WERI-Rb-1 (cell line): ENCODE measurements around the gene DKKL1.

Experiments used
- DNase-seq: peaks from one replicate; pipeline ENCODE4 v3.0.0-alpha.2; 2020
- H3K27ac ChIP-seq: fragments of 250-450 bp; sonication (Bioruptor Pico); 2 replicates; pipeline ENCODE4 v1.5.1; 2020; ENCODE audit warnings: mild to moderate bottlenecking, moderate library complexity
- H3K27me3 ChIP-seq: fragments of 250-450 bp; sonication (Bioruptor Pico); 2 replicates; pipeline ENCODE4 v1.5.1; 2021; ENCODE audit warnings: mild to moderate bottlenecking, low read depth, moderate library complexity; ENCODE audit not compliant: insufficient read depth, severe bottlenecking
- H3K36me3 ChIP-seq: fragments of 250-450 bp; sonication (Bioruptor Pico); 2 replicates; pipeline ENCODE4 v1.5.1; 2020; ENCODE audit warnings: mild to moderate bottlenecking, moderate library complexity
- H3K4me3 ChIP-seq: 2 replicates; pipeline ENCODE4 v1.5.1; 2011; ENCODE audit warnings: low read depth, mild to moderate bottlenecking, control low read depth, low read length
- H3K9me3 ChIP-seq: fragments of 250-450 bp; sonication (Bioruptor Pico); 2 replicates; pipeline ENCODE4 v1.5.1; 2021; ENCODE audit warnings: mild to moderate bottlenecking, moderate library complexity; ENCODE audit not compliant: severe bottlenecking
- CTCF ChIP-seq: IDR thresholded peaks from 2 replicates; pipeline ENCODE4 v1.5.1; 2011; ENCODE audit warnings: low read depth, mild to moderate bottlenecking, control low read depth, inconsistent platforms, low read length

Gene DKKL1

GRCh38 chr19:49357186-49357585, 6.5 kb upstream of the DKKL1 start:
- peaks cover 26% of the 10 kb centered on the region for H3K36me3 ChIP-seq

GRCh38 chr19:49359851-49360820, 3.5 kb upstream of the DKKL1 start:
- Histone ChIP-seq H3K4me3 (no peak overlapping the region), H3K9me3 (no peaks in the 10 kb centered on the region), H3K27me3 (no peaks in the 10 kb centered on the region), H3K27ac (no peak overlapping the region), H3K36me3 (peaks cover 18% of the 10 kb centered on the region)
- TF ChIP-seq CTCF: no peak
- DNase-seq: no peak

More at GRCh38 chr19:49357186-49357585, 6.5 kb upstream of the DKKL1 start:
- TF ChIP-seq CTCF: no peak
- DNase-seq: no peak
- no peak overlapping the region for H3K4me3 ChIP-seq
- H3K9me3 ChIP-seq: no peaks in the 10 kb centered on the region
- H3K27ac ChIP-seq: no peak overlapping the region
- no peaks in the 10 kb centered on the region for H3K27me3 ChIP-seq

- Histone ChIP-seq H3K36me3 (peaks cover 14% of the 10 kb centered on the region; the same call in 1 of the 2 replicates), H3K4me3 (peak overlapping the region; percentile 87), H3K27me3 (no peaks in the 10 kb centered on the region), H3K9me3 (no peaks in the 10 kb centered on the region), H3K27ac (peak overlapping the region; percentile 81)
- DNase-seq: peak; percentile 79
- no peak for TF ChIP-seq CTCF
Observed at GRCh38 chr19:49361438-49362047, 2.1 kb upstream of the DKKL1 start.

GRCh38 chr19:49362048-49362928, 1.4 kb upstream of the DKKL1 start, which contains the start of gene TEAD2:
TEAD2 (minus strand) TSS chr19:49362416; CDS start chr19:49360075, 2,341 bp downstream.
- Histone ChIP-seq H3K36me3 (peaks cover 14% of the 10 kb centered on the region; the same call in 1 of the 2 replicates), H3K9me3 (no peaks in the 10 kb centered on the region), H3K27me3 (no peaks in the 10 kb centered on the region), H3K4me3 (peak within 1 kb of the TSS; percentile 87), H3K27ac (peak within 1 kb of the TSS; percentile 81)
- DNase-seq: peak; percentile 63
- TF ChIP-seq CTCF: no peak

- Histone ChIP-seq H3K36me3 (peaks cover 11% of the 10 kb centered on the region; the same call in 1 of the 2 replicates), H3K27me3 (no peaks in the 10 kb centered on the region), H3K27ac (0 out of 2 replicates have a peak overlapping the region, but pooled peaks have one; percentile 14), H3K4me3 (peak overlapping the region; percentile 87), H3K9me3 (no peaks in the 10 kb centered on the region)
- TF ChIP-seq CTCF: no peak
- DNase-seq: no peak
Observed at GRCh38 chr19:49362929-49363267, 779 bp upstream of the DKKL1 start.
